Measurements from ENCODE around the gene CLASP1. TPM values are rescaled to one million over a fixed set of nuclear protein-coding genes. Genes with fewer than 3 reads are reported as not detected.

CLASP1 gene
- total RNA-seq, 1 experiment from 2014 or later: 45.9 TPM

DNA sequence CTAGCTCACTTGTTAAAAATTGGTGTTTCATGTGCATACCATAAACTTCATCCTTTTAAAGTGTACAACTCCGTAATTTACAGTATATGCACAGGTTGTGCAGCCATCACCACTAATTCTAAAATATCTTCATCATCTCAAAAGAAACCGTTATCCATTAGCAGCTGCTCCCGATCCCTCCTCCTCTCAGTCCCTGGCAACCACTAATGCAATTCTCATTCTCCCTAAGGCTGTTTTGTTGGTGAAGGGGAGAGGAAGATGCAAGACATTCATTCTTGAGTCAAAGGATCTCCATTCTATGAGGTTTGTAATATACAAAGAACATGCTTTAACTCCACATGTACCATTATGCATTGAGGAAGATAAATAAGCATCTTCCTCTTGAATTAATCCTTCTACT is 70.0 kb downstream of the CLASP1 start:
- Histone ChIP-seq H3K23ac (ENCODE audit: insufficient read length, low read depth, low read length) (no peak overlapping the region), H2BK5ac (ENCODE audit: insufficient read length, low read length) (no peak overlapping the region), H3K9me3 (ENCODE audit: control insufficient read depth, low read depth, low read length) (no peaks in the 10 kb centered on the region), H2BK15ac (ENCODE audit: low read depth, low read length) (no peak overlapping the region), H2BK120ac (ENCODE audit: low read depth, low read length, poor library complexity, severe bottlenecking) (no peak overlapping the region), H4K5ac (ENCODE audit: insufficient read length, low read depth, low read length) (no peak overlapping the region), H4K20me1 (ENCODE audit: control insufficient read depth, insufficient read depth, insufficient read length) (no peaks in the 10 kb centered on the region), H3K18ac (ENCODE audit: insufficient read length, low read depth, low read length) (no peak overlapping the region), H3K4me2 (ENCODE audit: insufficient read depth, insufficient read length, low read length) (no peak overlapping the region), H3K23me2 (ENCODE audit: insufficient read length, low read depth, low read length, poor library complexity, severe bottlenecking) (no peaks in the 10 kb centered on the region), H4K8ac (replicated peaks; ENCODE audit: insufficient read length, low read depth, low read length) (no peak overlapping the region), H3K27ac (ENCODE audit: insufficient read length, low read depth, low read length) (no peak overlapping the region), H3K79me1 (ENCODE audit: insufficient read depth, low read depth, low read length, poor library complexity, severe bottlenecking) (peaks cover 7% of the 10 kb centered on the region), H3K4ac (ENCODE audit: low read depth, low read length) (no peak overlapping the region), H3K4me1 (ENCODE audit: insufficient read depth, low read length) (no peaks in the 10 kb centered on the region; the same call in 1 of the 2 replicates), H3T11ph (ENCODE audit: low read length) (no peak overlapping the region), H3K79me2 (ENCODE audit: insufficient read depth, low read length) (0 out of 2 replicates have a peak, but pooled peaks cover 2% of the 10 kb centered on the region), H3K56ac (ENCODE audit: insufficient read length, low read depth, low read length) (no peak overlapping the region), H2BK20ac (ENCODE audit: low read depth, low read length, poor library complexity, severe bottlenecking) (no peak overlapping the region), H4K91ac (ENCODE audit: insufficient read length, low read depth, low read length) (no peak overlapping the region), H2AK5ac (ENCODE audit: insufficient read length, low read length) (no peak overlapping the region), H2AFZ (ENCODE audit: low read length) (no peak overlapping the region), H2BK12ac (ENCODE audit: insufficient read length, low read depth, low read length) (no peak overlapping the region), H3K9ac (ENCODE audit: extremely low read depth, insufficient read length, low read length) (no peak overlapping the region), H3K27me3 (ENCODE audit: insufficient read depth, low read length) (no peaks in the 10 kb centered on the region), H3K14ac (ENCODE audit: insufficient read depth, low read length) (no peak overlapping the region)
- H3K4me3 Mint-ChIP-seq: no peak overlapping the region
- H3K36me3 Mint-ChIP-seq (ENCODE audit: insufficient read depth in 1 of 3, low read depth in 3 of 3): no peaks in the 10 kb centered on the region
- no peaks in the 10 kb centered on the region for H3K27me3 Mint-ChIP-seq (ENCODE audit: low read depth)
- DNase-seq: no peak
- H3K9me3 Mint-ChIP-seq: no peaks in the 10 kb centered on the region
- H3K27ac Mint-ChIP-seq: no peak overlapping the region
- TF ChIP-seq, protein P1, sequence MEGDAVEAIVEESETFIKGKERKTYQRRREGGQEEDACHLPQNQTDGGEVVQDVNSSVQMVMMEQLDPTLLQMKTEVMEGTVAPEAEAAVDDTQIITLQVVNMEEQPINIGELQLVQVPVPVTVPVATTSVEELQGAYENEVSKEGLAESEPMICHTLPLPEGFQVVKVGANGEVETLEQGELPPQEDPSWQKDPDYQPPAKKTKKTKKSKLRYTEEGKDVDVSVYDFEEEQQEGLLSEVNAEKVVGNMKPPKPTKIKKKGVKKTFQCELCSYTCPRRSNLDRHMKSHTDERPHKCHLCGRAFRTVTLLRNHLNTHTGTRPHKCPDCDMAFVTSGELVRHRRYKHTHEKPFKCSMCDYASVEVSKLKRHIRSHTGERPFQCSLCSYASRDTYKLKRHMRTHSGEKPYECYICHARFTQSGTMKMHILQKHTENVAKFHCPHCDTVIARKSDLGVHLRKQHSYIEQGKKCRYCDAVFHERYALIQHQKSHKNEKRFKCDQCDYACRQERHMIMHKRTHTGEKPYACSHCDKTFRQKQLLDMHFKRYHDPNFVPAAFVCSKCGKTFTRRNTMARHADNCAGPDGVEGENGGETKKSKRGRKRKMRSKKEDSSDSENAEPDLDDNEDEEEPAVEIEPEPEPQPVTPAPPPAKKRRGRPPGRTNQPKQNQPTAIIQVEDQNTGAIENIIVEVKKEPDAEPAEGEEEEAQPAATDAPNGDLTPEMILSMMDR (conservative IDR thresholded peaks at IDR 0.05): no peak
- peaks cover 27 to 29% of the 10 kb centered on the region in 2 experiments for H3K4me1 Mint-ChIP-seq
- WGBS (ENCODE audit: extremely low coverage, insufficient read length, low lambda C conversion rate): no CpG with 5 or more reads among the region's 3 CpGs

Measured in H9 (cell line).